Renal cortex interstitium (tissue), 11 donors: ENCODE data around the gene SEMA5A. TPM values are rescaled to one million over a fixed set of nuclear protein-coding genes. Genes with fewer than 3 reads are reported as not detected.

Source experiments
- DNase-seq, 11 donors: peaks; one replicate each; pipeline ENCODE4 v3.0.0-alpha.2; 2013; ENCODE audit warnings: low read depth in 9 of 11, low spot score in 4 of 11; ENCODE audit errors: extremely low read depth in 1 of 11
- polyA plus RNA-seq, 3 donors: library from polyadenylated mRNA; unstranded; fragments of 120-200 nt; gene quantifications; one replicate each; pipeline ENCODE4 v1.2.1, GENCODE V29; 2013; ENCODE audit not compliant: insufficient read length in 3 of 3

Gene SEMA5A
- polyA plus RNA-seq, 3 donors, result 37.3 to 47.1 (median 44.4) TPM

DNA sequence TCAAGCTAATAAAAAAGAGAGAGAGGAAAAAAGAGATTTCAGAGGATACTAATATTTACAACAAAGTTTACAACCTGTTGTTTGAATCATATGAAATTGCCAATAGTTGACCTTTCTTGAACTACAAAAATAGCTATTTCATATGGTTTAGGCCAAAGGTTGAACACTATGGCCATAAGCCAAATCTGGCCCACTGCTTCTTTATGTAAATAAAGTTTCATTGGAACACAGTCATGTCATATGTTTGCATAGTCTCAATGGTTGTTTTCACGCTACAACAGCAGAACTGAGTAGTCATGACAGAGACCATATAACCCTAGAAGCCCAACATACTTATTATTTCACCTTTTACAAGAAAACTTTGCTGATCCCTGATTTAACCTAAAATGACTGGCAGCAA is 20.9 kb downstream of the SEMA5A start:
- no peak for DNase-seq

- DNase-seq, result no peak
These were observed 22.6 kb downstream of the SEMA5A start for GRCh38 chr5:9523090-9523823.

GRCh38 chr5:9519537-9519936 is 26.3 kb downstream of the SEMA5A start:
- no peak for DNase-seq

- no peak for DNase-seq
These were observed 29.3 kb downstream of the SEMA5A start for GRCh38 chr5:9516591-9516990.

DNA sequence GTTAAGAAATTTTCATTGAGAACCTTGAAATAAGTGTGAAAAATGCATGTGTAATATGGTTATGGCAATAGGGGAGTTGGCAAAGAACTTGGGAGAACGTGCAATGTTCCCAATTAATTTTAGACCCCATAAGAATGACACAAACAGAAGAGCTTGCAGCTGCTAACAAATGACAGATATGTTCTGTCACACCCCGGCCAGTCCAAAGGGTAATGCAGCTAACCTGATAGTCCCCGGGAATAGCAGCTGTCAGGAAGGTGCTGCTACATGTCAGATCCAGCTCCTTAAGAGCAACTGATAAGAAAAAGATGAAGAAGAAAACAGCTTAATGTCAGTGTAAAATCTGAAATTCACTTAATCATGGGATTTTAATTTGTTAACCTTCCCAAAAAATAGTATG is 30.4 kb downstream of the SEMA5A start:
- no peak for DNase-seq

DNA sequence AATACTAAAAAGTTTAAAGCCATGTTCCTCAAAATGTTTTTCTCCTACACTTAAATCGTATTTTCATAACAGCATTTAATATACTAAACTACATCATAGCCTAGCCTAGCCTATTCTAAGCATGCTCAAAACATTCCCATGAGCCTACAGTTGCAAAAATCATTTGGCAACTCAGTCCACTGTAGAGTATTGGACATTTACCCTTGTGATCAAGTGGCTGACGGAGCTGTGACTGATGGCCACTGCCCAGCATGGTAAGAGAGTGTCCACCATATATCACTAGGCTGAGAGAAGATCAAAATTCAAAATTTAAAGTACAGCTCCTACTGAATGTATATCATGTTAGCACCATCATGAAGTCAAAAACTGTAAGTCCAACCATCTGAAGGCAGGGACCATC is 30.9 kb downstream of the SEMA5A start:
- no peak for DNase-seq

DNA sequence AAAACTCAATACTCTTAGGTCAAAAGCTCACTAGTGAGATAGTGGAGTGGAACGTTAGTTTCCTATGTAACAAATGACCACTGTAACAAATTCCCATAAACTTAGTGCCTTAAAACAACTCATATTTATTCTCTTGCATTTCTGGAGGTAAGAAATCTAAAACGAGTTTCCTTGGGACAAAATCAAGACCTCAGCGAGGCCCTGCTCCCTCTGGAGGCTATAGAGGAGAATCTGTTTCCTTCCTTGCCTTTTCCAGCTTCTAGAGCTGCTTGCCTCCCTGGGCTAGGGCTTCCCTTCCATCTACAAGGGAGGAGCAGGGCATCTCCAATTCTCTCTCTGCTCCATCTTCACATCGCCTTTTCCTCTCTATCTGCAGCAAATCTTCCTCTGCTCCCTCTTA is 32.0 kb downstream of the SEMA5A start:
- peak in 1 of 11 donors; percentile 20 for DNase-seq

DNA sequence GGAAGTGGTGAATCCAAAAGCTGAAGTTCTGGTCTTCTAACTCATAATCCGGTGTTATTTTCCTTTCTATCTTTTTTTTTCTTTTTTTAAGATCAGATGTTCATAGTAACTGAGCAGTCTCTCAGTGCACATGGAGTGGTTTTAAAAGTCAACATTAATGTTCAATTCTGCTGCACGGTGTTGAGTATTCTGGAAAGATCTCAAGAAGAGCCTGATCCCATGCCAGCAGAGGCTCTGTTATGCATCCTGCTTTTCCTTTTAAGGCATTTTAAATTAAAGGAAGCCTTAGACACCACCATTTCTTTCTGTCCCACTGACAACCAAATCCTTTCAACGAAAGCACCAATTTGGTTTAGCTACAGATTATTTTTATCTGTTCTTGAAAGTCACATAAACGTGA is 33.4 kb downstream of the SEMA5A start:
- DNase-seq, result no peak

- DNase-seq, result no peak
These were observed 37.9 kb downstream of the SEMA5A start for GRCh38 chr5:9507974-9508373.

GRCh38 chr5:9505225-9505624 is 40.6 kb downstream of the SEMA5A start:
- no peak for DNase-seq

GRCh38 chr5:9502864-9503263 is 43.0 kb downstream of the SEMA5A start:
- no peak for DNase-seq

- DNase-seq, result no peak
These were observed 43.6 kb downstream of the SEMA5A start for GRCh38 chr5:9502050-9502834.

- no peak for DNase-seq
These were observed 45.2 kb downstream of the SEMA5A start for GRCh38 chr5:9500625-9501024.

GRCh38 chr5:9500193-9500592 is 45.7 kb downstream of the SEMA5A start:
- no peak for DNase-seq

- no peak for DNase-seq
These were observed 46.4 kb downstream of the SEMA5A start for GRCh38 chr5:9499498-9499876.

GRCh38 chr5:9498541-9499497 is 47.1 kb downstream of the SEMA5A start:
- DNase-seq, result no peak

DNA sequence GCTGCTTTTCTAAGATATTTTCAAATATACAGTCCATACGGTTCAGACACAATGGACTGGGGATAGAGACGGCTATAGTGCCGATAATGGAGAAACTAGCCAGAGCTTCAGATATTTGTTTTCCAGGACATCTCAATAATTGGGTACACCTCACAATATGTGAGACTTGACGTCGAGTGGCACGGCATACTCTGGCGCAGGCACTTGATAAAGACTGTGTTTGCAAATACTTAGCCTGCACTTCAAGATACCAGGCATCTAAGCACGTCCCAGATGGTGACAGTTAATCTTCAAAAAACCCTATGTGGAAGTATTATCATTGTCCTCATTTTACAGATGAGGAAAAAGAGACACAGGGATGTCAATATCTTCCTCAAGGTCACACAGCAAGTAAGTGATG is 48.5 kb downstream of the SEMA5A start:
- no peak for DNase-seq

DNA sequence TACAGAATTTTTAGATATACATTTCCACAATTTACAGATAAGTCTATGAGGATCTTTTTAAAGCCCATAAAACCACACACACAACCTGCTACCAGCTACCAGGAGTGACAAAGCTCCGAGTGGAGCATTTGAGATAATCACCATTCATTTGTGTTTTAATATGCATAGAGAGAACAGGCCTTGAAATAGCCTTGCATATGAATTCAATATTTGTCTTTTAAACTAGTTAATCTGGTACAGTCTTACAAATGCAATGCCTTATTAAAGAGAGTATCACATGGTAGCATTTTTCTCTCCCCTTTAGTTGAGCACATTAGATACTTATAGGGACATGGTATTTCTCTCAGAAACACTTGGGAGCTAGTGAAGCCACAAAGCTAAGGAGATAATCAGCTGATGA is 49.1 kb downstream of the SEMA5A start:
- no peak for DNase-seq

GRCh38 chr5:9495121-9495520 is 50.8 kb downstream of the SEMA5A start:
- no peak for DNase-seq

- DNase-seq, result no peak
These were observed 51.6 kb downstream of the SEMA5A start for GRCh38 chr5:9494301-9494700.
